Measurements from ENCODE around the gene COX4I1.

Gene COX4I1

DNA sequence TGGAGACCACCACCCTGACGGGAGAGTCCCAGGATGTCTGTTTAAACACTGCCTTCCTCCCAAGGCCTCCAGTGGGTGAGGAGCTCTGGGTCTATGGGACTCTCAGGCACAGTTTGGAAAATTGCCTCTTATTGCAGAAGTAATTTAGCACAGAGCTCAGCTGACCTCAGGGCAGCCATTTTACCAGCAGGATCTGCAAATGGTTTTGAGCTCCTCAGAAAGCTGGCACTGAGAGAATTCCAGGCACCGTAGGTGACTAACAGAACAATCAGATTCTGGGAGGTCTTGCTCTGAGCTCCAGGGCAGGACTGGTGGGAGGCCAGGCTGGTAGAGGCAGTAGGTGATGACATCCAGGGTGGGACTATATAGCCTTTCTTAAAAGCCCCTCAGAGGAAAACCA, 31.3 kb upstream of the COX4I1 start:
- no peak for DNase-seq

DNA sequence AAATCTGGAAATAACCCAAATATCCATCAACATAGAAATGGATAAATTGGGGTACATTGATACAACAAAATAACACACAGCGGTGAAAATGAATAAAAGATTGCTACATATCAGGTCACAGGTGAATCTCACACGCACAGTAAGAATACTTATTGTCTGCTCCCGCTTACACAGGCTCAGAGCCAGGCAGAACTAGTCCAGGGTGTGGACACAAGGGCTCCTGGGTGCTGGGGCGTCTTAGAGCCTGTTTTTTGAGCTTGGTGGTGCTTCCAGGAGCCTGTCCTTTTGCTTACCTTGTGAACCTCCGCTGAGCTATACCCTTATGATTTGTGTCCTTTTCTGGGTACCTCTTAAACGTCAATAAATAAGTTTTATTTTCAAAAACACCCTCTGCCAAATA, 28.8 kb upstream of the COX4I1 start:
- DNase-seq, result no peak

GRCh38 chr16:85773044-85773443, 26.5 kb upstream of the COX4I1 start:
- no peak for DNase-seq

DNA sequence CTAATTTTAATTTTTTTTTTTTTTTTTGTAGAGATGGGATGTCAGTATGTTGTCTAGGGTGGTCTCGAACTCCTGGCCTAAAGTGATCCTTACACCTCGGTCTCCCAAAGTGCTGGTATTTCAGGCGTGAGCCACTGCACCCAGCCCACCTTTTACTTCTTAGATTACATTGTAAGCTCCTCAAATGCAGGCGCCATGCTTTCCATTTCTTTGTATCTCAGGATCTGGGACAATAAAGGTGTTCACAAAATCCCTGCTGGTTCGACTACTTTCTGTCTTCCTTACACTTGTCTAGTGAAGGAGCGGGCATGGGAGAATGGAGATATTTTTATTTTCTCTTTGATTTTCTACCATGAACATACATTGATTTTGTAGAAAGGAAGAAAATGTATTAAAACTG, 25.4 kb upstream of the COX4I1 start:
- DNase-seq, result no peak

DNA sequence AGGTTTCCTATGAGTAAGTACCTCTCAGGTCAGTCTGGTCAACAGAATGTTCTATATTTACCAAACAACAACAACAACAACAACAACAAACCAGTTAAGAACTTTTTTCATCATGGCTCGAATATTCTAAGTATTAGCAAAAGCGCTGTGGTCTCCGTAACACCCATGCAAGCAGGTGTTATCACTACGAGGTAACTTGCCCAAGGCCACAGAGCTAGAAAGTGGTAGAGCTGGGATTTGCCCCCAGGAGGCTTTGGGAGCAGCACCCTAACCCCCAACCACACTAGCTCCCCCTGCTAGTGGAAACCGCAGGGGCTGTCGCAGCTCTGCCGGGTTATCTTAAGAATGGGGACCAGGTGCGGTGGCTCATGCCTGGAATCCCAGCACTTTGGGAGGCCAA, 24.7 kb upstream of the COX4I1 start:
- no peak for DNase-seq

DNA sequence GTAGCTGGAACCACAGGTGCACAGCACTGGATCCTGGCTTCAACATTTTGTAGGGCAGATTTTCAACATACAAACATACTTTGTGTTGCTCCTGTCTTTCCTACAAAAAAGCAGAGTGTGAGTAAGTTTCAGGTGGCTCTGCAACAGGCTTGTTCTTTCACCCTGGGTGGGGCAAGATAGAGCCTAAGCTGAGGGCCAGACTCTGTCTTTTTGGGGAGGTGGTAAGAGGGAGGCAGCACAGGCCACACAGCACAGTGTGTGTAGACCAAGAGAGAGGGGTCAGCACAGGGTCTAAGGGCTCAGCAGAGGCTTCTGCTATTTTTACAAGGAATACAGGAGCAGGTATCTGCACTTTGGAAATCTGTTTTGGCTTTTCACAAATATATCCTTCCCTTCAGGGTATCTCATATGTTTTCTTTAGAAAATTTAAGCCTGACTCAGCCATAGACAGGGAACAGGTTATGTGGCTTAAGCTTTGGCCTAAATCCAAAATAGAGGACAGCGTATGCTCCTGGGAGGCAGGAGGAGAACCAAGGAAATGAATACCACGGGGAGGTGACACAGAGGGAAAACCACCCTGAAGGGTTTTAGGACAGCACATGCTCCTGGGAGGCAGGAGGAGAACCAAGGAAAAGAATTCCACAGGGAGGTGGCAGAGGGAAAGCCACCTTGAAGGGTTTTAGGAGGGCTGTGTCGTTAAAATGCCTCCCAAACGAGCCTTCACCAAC, 21.7 kb upstream of the COX4I1 start:
- no peak for DNase-seq

- no peak for DNase-seq
Observed at GRCh38 chr16:85778873-85779272, 20.6 kb upstream of the COX4I1 start.

DNA sequence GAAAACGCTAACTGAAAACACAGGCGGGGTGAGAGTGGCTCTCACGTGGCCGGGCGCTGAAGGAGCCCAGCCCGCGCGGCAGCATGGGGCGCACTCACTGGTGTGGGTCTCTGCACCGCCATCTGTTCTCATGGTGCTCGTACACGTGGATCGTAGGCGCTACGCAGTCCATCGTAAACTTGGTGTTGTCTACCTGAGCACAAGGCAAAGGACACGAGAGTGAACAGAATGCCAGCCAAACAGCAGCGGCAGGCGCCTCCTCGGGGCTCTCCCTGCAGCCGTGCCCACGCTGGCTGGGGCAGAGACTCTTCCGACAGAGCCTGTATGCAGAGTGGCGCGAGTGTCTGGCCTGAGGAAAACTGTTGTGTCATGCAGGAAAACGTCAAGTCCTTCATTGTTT, 19.2 kb upstream of the COX4I1 start:
- DNase-seq, result no peak

GRCh38 chr16:85781156-85781555, 18.3 kb upstream of the COX4I1 start:
- no peak for DNase-seq

DNA sequence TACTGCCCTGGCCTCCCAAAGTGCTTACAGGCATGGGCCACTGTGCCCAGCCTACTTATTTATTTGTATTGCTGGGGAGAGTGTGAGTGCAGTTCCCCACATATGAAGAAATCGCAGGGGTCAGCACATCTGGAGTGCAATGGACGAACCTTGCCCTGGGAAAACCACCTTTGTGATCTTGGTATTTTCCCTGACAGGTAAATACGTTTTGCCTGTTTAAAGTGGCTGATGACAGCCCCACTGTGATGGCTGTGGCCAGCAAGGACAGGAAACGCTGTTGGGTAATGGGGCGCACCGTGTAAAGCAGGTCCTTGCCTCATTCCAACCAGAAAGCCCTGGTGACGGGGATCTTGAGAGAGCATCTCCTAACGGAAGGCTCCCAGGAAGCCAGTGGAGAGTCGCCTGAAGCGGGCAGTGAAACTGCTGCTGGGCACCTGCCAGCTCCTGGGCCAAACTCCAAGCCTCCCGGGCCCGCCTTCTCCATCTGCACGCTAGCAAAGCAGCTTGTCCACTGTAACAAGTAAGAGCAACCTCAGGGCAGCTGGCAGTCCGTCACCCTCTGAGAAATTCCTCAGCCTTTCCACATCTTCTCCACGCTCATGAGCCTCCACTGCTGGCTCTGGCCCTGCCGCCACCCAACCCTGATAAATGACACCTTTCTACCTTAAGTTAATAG, 17.7 kb upstream of the COX4I1 start:
- DNase-seq, result no peak

DNA sequence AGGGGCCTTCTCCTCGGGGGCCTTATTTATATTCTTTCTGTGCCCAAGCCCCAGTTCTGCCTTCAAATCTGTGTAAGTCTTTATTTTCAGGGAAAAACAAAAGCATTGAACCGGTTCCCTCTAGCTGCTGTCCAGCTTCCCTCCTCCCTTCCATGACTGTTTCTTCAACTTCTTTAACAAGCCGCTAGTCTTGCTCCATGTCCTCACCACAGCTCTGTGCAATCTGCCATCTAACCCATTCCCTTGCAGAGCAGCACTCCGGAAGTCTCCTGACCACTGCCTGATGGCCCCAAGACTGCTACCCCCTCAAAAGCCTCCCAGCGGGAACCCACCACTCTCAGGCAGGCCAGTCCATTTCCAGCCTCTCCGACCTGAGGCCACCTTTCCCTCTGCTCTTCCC, 17.0 kb upstream of the COX4I1 start:
- DNase-seq, result no peak

GRCh38 chr16:85783441-85783840, 16.1 kb upstream of the COX4I1 start:
- no peak for DNase-seq

DNA sequence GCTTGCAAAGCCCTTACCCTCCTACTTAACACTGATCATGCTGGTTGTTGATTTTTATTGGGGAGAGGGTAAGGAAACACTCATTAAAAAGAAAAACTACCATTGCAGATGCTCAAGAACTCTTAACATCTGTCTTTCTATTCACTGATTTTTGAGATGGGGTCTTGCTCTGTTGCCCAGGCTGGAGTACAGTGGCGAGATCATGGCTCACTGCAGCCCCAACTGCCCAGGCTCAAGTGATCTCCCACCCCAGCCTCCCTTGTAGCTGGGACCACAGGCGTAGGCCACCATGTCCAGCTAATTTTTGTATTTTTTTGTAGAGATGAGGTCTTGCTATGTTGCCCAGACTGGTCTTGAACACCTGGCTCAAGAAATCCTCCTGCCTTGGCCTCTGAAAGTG, 14.7 kb upstream of the COX4I1 start:
- DNase-seq, result no peak

DNA sequence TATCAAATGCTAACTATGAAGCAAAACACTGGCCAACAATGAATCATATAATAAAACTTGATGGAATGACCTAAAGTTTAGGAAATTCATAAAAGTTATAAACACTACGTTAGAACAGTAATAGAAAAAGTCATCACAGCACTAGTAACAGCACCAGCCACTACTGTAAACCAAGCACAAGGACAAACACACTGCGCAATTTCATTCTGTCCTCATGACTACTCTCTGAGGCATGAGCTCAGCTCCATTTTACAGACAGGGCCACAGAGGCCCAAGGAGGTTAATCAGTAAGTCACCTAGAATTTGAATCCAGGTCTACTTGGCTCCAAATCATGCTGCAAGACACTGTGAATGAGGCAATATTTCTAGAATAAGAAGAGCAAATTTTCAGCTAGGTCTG, 13.6 kb upstream of the COX4I1 start:
- no peak for DNase-seq

- no peak for DNase-seq
Observed at GRCh38 chr16:85788819-85789218, 10.7 kb upstream of the COX4I1 start.

DNA sequence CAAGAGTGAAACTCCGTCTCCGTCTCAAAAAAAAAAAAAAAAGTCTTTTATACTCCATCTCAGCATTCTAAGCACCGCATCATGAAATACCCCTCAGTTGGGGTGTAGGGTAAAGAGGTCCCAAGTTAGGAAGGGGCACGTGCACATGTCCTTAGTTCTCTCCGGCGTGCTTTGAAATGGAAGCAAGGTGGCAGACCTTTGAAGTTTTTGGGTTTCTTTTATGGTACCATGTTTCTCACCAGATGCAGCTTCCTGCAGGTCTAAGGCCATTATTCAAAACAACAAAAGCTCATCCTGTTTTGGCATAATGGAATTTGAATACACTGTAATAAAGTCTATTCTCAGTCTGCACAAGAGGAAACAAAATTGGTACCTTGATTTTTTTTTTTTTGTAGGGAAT, 9.7 kb upstream of the COX4I1 start:
- DNase-seq, result no peak

GRCh38 chr16:85793662-85794298, 5.7 kb upstream of the COX4I1 start:
- no peak for DNase-seq

- DNase-seq, result no peak
Observed at GRCh38 chr16:85794696-85795095, 4.8 kb upstream of the COX4I1 start.

- DNase-seq, result no peak
Observed at GRCh38 chr16:85796152-85796551, 3.3 kb upstream of the COX4I1 start.

GRCh38 chr16:85796599-85796998, 2.9 kb upstream of the COX4I1 start:
- DNase-seq, result no peak

DNA sequence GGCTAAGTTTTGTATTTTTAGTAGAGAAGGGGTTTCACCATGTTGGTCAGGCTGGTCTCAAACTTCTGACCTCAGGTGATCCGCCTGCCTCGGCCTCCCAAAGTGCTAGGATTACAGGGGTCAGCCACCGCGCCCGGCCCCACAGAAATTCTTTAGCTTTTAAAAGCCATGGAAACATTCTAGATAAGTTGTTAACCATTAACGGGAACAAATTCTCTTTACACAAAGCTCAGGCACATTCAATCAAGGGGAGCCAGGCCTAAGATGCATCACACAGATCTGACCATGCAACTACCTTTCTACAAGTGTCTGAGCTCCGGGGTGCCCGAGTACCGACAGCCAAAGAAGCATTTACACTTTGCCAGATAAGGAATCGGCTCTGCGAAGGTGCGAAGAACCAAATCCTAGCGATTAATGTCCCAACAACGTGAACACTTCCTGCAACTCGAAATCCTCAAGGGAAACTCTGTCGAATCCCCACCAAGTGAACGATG, 1.2 kb upstream of the COX4I1 start:
- no peak for DNase-seq

DNA sequence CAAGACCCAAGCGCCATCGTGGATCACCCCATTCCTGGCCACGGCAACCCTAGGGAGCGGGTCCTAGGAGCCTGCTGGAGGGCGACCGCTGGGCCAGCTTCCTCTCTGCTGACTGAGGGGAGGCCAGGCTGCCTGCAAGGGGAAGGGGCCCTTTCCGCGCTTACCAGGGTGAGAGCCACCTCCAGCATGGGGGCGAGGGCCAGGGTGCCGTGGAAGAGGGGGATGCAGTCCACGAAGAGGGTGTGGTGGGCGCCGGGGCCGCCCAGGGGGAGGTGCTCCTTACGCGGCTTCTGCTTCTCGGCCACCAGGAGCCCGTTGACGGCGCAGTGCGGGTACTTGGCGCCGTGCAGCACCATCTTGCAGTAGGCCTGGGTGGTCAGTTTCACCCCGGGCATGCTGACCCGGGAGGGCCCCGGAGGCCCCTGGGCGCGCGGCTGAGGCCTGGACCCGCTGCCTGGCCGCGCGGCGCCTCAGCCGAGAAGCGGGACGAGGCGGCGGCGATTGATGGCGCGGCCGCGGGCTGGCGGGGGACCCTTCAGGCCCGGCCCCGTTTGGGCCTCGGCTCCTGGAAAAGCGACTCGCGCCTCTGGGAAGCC, 496 bp upstream of the COX4I1 start:
- DNase-seq, result no peak

DNA sequence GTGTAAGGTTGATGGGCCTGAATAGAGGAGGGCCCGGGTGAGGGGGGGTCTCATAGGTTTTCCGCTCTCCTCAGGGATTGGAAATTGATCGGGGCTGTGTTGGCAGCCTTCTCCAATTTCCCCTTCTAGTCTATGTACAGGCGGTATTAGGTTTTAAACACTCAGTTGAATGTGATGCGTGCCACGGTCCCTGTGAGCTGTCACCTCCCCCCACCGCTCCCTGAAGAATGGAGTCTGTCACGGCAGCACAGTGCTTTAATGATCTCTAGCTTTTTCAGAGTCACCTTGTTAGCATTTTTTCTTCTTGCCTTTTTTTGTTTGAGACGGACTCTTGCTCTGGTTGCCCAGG, 800 bp downstream of the COX4I1 start:
- DNase-seq, result no peak

DNA sequence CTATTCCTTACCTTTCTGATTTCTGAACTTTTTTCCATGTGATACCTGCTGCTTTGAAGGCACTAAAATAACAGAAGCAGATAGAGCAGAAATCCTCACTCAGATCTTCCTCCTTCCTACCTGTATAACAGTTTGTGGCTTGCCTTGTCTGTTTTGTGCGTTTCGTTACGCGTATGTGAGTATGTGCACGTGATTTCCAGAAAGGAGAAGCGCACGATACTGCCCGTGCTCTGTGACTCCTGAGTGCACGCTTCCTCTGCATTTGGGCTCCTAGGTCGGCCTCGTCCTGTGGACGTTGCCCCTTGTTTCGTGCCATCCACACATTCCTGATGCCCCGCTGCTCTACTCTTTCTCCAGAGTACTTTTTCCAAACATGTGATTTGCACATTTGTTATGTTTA, 4.1 kb downstream of the COX4I1 start:
- no peak for DNase-seq

Measured in SHP77 treated with DMSO at 0.1 percent for 48 hours (cell line).